GM06990 (cell line): ENCODE measurements around the gene DCD.

ENCODE experiments used
- DNase-seq: peaks from one replicate; pipeline ENCODE4 v3.0.0-alpha.2; 2011; ENCODE audit not compliant: insufficient read length; ENCODE audit errors: extremely low read depth
- H3K27me3 ChIP-seq: replicated peaks from 2 replicates; pipeline ENCODE4 v1.6.0; 2011; ENCODE audit warnings: low read length; ENCODE audit not compliant: control insufficient read depth, insufficient read depth
- H3K36me3 ChIP-seq: 2 replicates; pipeline ENCODE4 v1.5.1; 2011; ENCODE audit warnings: low read length; ENCODE audit not compliant: control insufficient read depth, insufficient read depth
- H3K4me3 ChIP-seq: replicated peaks from 2 replicates; pipeline ENCODE4 v1.5.1; 2011; ENCODE audit warnings: low read depth, mild to moderate bottlenecking, control low read depth, low read length
- CTCF ChIP-seq: IDR thresholded peaks from 2 replicates; pipeline ENCODE4 v1.5.1; 2011; ENCODE audit warnings: low read length, control low read depth, mild to moderate bottlenecking, inconsistent platforms; ENCODE audit not compliant: insufficient read depth, poor library complexity, severe bottlenecking

DCD gene

DNA sequence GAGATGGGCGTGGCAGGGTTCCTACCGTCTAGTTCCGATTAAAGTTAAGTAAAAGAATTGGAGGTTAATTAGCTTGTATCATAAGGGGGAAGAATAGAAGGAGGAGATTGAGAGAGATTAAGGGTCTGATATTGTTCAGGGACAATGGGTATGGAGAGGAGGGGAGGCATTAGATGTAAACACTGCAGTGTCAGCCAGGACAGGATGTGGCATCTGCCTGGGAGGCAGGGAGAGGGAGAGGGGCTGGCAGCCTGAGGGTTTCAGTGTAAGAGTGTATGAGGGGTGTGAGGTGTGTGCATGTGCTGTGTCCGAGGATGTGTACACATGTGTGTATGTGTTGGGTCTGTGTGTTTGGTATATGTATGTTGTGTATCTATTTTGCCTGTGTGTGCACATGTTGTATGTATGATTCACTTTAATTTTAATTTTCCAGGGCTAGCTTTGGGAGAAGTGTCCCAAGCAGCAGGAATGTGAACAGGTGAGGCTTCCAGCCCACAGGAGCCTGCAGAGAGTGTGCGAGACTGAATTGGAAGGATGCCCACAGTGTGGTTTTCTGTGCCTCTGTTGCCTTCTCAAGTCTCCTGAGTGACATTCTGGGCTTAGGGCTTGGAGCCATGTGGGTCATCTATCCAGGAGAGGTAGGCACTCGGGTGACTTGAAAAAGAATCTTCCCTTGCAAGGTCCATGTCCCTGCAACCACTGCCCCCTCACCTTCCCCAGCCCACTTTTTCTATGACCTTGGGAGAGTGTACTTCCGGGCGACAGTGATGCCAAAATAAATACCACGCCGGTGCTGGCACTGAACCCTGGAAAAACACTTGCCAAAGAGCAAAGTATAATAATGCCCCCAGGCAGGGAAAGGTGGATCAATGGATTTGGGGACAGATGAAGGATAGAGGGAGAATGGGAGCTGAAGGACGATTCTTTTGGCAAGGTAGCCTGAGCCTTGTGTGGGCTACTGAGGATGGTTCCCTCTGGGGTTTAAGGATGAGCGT, 36.8 kb upstream of the DCD start:
- no peaks in the 10 kb centered on the region for H3K36me3 ChIP-seq
- no peak for DNase-seq
- TF ChIP-seq CTCF = no peak
- no peaks in the 10 kb centered on the region; the same call in 1 of the 2 replicates for H3K27me3 ChIP-seq
- no peak overlapping the region for H3K4me3 ChIP-seq

DNA sequence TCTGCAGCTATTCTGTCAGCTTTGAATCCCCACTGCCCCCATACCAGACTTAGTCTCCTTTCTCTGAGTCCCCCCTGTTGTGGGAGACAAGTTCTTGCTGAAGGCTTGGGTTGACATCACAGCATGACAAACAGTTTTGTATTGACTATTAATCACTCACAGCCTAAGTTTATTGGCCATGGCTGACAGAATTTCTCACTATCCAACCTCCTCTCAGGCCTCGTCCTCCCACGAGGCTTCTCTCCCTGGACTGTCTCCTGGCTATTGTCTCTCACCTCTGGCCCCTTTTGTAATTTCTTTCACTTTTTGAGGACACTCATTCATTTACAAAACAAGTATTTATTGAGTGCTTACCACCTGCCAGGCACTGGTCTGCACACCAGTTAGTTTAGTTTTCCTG, 35.2 kb upstream of the DCD start:
- no peak for TF ChIP-seq CTCF
- Histone ChIP-seq H3K4me3 (no peak overlapping the region), H3K36me3 (no peaks in the 10 kb centered on the region), H3K27me3 (no peaks in the 10 kb centered on the region; the same call in 1 of the 2 replicates)
- no peak for DNase-seq

- DNase-seq = no peak
- Histone ChIP-seq H3K4me3 (no peak overlapping the region), H3K27me3 (no peaks in the 10 kb centered on the region; the same call in 1 of the 2 replicates), H3K36me3 (no peaks in the 10 kb centered on the region)
- TF ChIP-seq CTCF = no peak
These were observed 34.5 kb upstream of the DCD start for GRCh38 chr12:54682674-54683073.

GRCh38 chr12:54680374-54680773, 32.2 kb upstream of the DCD start:
- H3K4me3 ChIP-seq = no peak overlapping the region
- DNase-seq = no peak
- H3K36me3 ChIP-seq = no peaks in the 10 kb centered on the region
- TF ChIP-seq CTCF = peak; percentile 67
- no peaks in the 10 kb centered on the region; the same call in 1 of the 2 replicates for H3K27me3 ChIP-seq

DNA sequence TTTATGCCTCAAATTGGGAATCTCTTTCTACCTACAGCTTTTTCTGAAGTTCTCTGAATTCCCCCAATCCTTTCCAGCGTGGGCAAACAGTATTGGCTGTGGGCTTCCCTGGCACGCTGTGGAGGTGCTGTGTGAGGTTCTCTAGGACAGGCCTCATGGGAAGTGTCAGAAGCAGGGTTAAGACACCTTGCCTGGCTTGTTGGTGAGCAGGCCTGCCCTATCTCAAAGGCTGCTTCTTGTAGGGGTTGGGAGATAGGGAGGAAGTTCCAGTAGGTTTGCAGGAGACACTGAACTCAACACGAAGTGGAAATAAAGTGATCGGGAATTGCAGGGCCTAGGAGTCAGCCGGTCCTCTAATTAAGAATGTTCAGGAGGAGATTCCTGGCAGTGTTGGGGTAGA, 30.0 kb upstream of the DCD start:
- no peak for DNase-seq
- H3K27me3 ChIP-seq = no peaks in the 10 kb centered on the region; the same call in 1 of the 2 replicates
- TF ChIP-seq CTCF = no peak

DNA sequence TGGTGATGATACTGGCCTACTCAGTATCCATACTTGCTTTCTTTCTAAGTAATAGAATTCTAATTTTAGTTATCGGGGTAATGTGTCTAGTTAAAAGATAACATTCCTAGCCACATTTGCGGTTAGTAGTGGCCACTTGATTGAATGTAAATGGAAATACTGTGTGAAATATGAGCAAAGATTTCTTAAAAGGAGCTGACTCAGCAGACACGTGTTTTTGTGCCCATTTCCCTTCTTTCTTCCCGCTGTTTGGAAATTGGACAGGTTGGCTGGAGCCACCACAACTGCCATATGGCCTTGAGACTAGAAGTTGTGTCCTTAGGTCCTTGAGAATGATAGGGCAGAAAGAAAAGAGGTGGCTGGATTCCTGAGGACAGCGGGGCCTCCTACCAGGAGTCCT, 19.8 kb upstream of the DCD start:
- DNase-seq = no peak
- Histone ChIP-seq H3K36me3 (no peaks in the 10 kb centered on the region), H3K27me3 (no peaks in the 10 kb centered on the region; the same call in 1 of the 2 replicates), H3K4me3 (no peak overlapping the region)
- no peak for TF ChIP-seq CTCF

More for the DNA sequence above, 30.0 kb upstream of the DCD start:
- H3K36me3 ChIP-seq = no peaks in the 10 kb centered on the region
- no peak overlapping the region for H3K4me3 ChIP-seq
